Astrocyte of the cerebellum (primary cell): ENCODE data around the gene OVCH2.

Source experiments
- DNase-seq: peaks from one replicate; pipeline ENCODE4 v3.0.0-alpha.2; 2011; ENCODE audit warnings: low read depth
- H3K4me3 ChIP-seq: 2 replicates; pipeline ENCODE4 v1.5.1; 2011; ENCODE audit warnings: mild to moderate bottlenecking, low read depth, low read length, moderate library complexity
- CTCF ChIP-seq: IDR thresholded peaks from 2 replicates; pipeline ENCODE4 v1.5.1; 2012; ENCODE audit warnings: low read length, low read depth, moderate library complexity, mild to moderate bottlenecking; ENCODE audit errors: missing control alignments
- in situ Hi-C: cut with HindIII; loops from 2 replicates; pipeline ENCODE4 v1.10.0; 2017; ENCODE audit warnings: low sequenced_read_pairs

OVCH2 gene

GRCh38 chr11:7683571-7683970 lies 22.7 kb downstream of the OVCH2 start:
- H3K4me3 ChIP-seq: no peak overlapping the region
- in situ Hi-C loops: no loop called here
- no peak for DNase-seq
- TF ChIP-seq CTCF: no peak

- TF ChIP-seq CTCF: no peak
- in situ Hi-C loops: no loop called here
- H3K4me3 ChIP-seq: no peak overlapping the region
- no peak for DNase-seq
Observed at GRCh38 chr11:7677796-7678201, 28.5 kb downstream of the OVCH2 start.

GRCh38 chr11:7677071-7677470 lies 29.2 kb downstream of the OVCH2 start:
- H3K4me3 ChIP-seq: no peak overlapping the region
- peak; percentile 27 for DNase-seq
- in situ Hi-C loops: no loop called here
- no peak for TF ChIP-seq CTCF

GRCh38 chr11:7675631-7676030 lies 30.6 kb downstream of the OVCH2 start:
- no peak for TF ChIP-seq CTCF
- no peak for DNase-seq
- in situ Hi-C loops: no loop called here
- no peak overlapping the region for H3K4me3 ChIP-seq

- peak overlapping the region; percentile 31 for H3K4me3 ChIP-seq
- no peak for DNase-seq
- in situ Hi-C loops: loop anchor here (25.0 kb wide), 1 partner anchor 112 kb away; no protein-coding TSS in a partner anchor
- TF ChIP-seq CTCF: no peak
Observed at GRCh38 chr11:7673724-7674434, 32.4 kb downstream of the OVCH2 start.

- in situ Hi-C loops: loop anchor here (25.0 kb wide), 1 partner anchor 111 kb away; no protein-coding TSS in a partner anchor
- no peak for TF ChIP-seq CTCF
- DNase-seq: no peak
- H3K4me3 ChIP-seq: peak within 1 kb of the TSS; percentile 31
Observed at GRCh38 chr11:7672960-7673723, 33.1 kb downstream of the OVCH2 start, which contains the start of gene CYB5R2. Gene CYB5R2, minus strand, starts transcription at chr11:7673500. Its CDS starts 675 bp downstream, at chr11:7672825.
